OCI-LY3 (cell line): ENCODE measurements around the gene KIF6.

ENCODE experiments used
- H2AFZ ChIP-seq: fragments of 200-600, 300-600 bp; shearing (Covaris generic); 2 replicates; pipeline ENCODE4 v1.6.0; 2014; ENCODE audit warnings: antibody characterized with exemption, low read depth, low read length
- H3K27ac ChIP-seq: fragments of 200-600, 300-600 bp; sonication (generic); 2 replicates; pipeline ENCODE4 v1.5.1; 2014; ENCODE audit warnings: mild to moderate bottlenecking, low read length, moderate library complexity, mixed read lengths
- H3K27me3 ChIP-seq: fragments of 200-600, 300-600 bp; sonication (generic); 2 replicates; pipeline ENCODE4 v1.6.1; 2014; ENCODE audit warnings: low read depth, low read length, mixed read lengths
- H3K36me3 ChIP-seq: fragments of 200-600, 300-600 bp; sonication (generic); replicated peaks from 2 replicates; pipeline ENCODE3; 2014; ENCODE audit warnings: low read depth, low read length, mixed read lengths
- H3K4me1 ChIP-seq: fragments of 300-600, 200-600 bp; sonication (generic); 2 replicates; pipeline ENCODE4 v1.6.1; 2014; ENCODE audit warnings: low read length, mixed read lengths
- H3K4me2 ChIP-seq: fragments of 200-600, 300-600 bp; sonication (generic); 2 replicates; pipeline ENCODE4 v1.6.1; 2014; ENCODE audit warnings: low read length, mixed read lengths
- H3K4me3 ChIP-seq: fragments of 300-600, 200-600 bp; sonication (generic); 2 replicates; pipeline ENCODE4 v1.5.1; 2014; ENCODE audit warnings: antibody characterized with exemption, mild to moderate bottlenecking, low read length, moderate library complexity
- H3K79me2 ChIP-seq: fragments of 300-600, 200-600 bp; shearing (Covaris generic); 2 replicates; pipeline ENCODE4 v1.6.1; 2014; ENCODE audit warnings: mild to moderate bottlenecking, low read length, mixed read lengths
- H3K9ac ChIP-seq: fragments of 300-600, 200-600 bp; shearing (Covaris generic); 2 replicates; pipeline ENCODE4 v1.6.0; 2014; ENCODE audit warnings: mild to moderate bottlenecking, low read length, moderate library complexity
- H3K9me3 ChIP-seq: fragments of 200-600, 300-600 bp; shearing (Covaris generic); 2 replicates; pipeline ENCODE4 v1.6.1; 2014; ENCODE audit warnings: low read length, mixed read lengths; ENCODE audit not compliant: insufficient read depth
- H4K20me1 ChIP-seq: fragments of 200-600, 300-600 bp; sonication (generic); 2 replicates; pipeline ENCODE4 v1.6.1; 2016; ENCODE audit warnings: low read length, mixed read lengths; ENCODE audit not compliant: insufficient read depth
- CTCF ChIP-seq: fragments of 200-600, 300-600 bp; sonication (generic); IDR thresholded peaks from 2 replicates; pipeline ENCODE4 v1.5.1; 2014; ENCODE audit warnings: antibody characterized with exemption, low read length, low read depth
- EZH2phosphoT487 ChIP-seq: fragments of 200-600 bp; shearing (Covaris generic); IDR thresholded peaks from 2 replicates; pipeline ENCODE4 v1.6.1; 2018; ENCODE audit warnings: antibody characterized with exemption, mixed run types, low read depth

Gene KIF6

GRCh38 chr6:39587080-39587479 lies 138.1 kb downstream of the KIF6 start:
- Histone ChIP-seq H3K36me3 (no peaks in the 10 kb centered on the region), H3K79me2 (no peaks in the 10 kb centered on the region), H3K27ac (no peak overlapping the region), H2AFZ (no peak overlapping the region), H3K9ac (no peak overlapping the region), H3K4me1 (peaks cover 8% of the 10 kb centered on the region), H3K9me3 (no peaks in the 10 kb centered on the region), H3K4me3 (no peak overlapping the region), H3K27me3 (no peaks in the 10 kb centered on the region), H3K4me2 (no peak overlapping the region), H4K20me1 (no peaks in the 10 kb centered on the region)
- no peak for TF ChIP-seq EZH2phosphoT487
- TF ChIP-seq CTCF, result no peak

DNA sequence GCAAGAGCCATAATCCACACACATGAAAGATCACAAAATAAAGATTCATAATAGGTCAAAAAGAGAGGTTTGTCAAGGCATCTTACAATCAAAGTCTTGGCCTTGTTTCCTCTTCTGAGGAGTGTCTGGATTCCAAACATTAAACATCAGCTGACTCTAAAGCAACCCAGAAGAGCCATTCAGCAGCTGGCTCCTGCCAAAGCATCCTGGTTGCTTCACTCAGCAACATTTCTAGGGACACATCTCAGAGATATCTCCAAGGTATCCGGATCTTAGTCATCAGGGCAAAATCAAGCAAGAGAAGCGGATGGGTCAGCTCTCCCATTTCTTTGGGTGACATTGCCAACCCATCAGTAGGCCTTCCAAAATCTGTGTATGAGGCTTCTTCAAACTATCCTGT lies 139.6 kb downstream of the KIF6 start:
- no peak for TF ChIP-seq CTCF
- no peak for TF ChIP-seq EZH2phosphoT487

DNA sequence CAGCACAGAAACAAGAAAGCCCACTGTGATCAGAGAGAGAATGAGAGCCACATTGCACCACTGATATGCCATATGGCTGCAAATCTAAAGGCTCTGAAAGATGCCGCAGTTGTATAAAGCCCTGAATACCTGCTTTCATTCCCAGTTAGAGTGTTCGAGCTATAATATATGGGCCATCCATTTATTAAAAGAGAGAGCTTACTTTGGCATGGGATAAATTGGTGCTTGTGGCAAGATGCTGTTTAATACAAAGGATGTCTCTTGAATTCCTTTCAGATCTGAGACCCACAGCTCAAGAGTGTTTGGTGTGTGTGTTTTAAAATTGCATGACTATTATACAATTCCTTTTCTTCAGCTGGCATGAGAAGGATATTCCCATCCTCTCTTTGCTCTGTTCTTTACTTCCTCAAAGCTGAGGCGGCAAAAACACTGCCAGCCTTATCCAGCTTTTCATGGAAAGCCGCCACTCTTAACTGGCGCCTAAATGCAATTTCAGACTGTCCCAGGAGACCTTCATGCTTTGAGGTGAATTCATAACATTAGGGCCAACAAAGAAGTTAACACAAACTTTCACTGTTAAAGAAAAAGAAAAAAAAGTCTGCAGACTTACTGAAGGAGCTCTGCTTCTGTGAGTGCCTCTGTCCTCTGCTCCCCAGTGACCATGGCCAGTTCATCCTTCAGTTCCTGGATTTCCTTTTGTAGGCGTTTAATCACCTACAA lies 147.6 kb downstream of the KIF6 start:
- H3K4me2 ChIP-seq, result no peak overlapping the region
- no peaks in the 10 kb centered on the region for H3K4me1 ChIP-seq
- TF ChIP-seq CTCF (no peak), EZH2phosphoT487 (no peak)
- no peak overlapping the region for H3K4me3 ChIP-seq
- H3K79me2 ChIP-seq, result no peaks in the 10 kb centered on the region
- H3K27me3 ChIP-seq, result no peaks in the 10 kb centered on the region
- no peak overlapping the region for H3K27ac ChIP-seq
- H3K9me3 ChIP-seq, result no peaks in the 10 kb centered on the region
- H4K20me1 ChIP-seq, result no peaks in the 10 kb centered on the region
- H3K9ac ChIP-seq, result no peak overlapping the region
- H3K36me3 ChIP-seq, result no peaks in the 10 kb centered on the region
- H2AFZ ChIP-seq, result no peak overlapping the region

More for the DNA sequence above, 139.6 kb downstream of the KIF6 start:
- Histone ChIP-seq H2AFZ (no peak overlapping the region), H3K36me3 (no peaks in the 10 kb centered on the region), H4K20me1 (no peaks in the 10 kb centered on the region), H3K4me2 (no peak overlapping the region), H3K27ac (no peak overlapping the region), H3K79me2 (no peaks in the 10 kb centered on the region), H3K9me3 (no peaks in the 10 kb centered on the region), H3K9ac (no peak overlapping the region), H3K4me3 (no peak overlapping the region), H3K27me3 (no peaks in the 10 kb centered on the region), H3K4me1 (peaks cover 8% of the 10 kb centered on the region)

- no peaks in the 10 kb centered on the region for H3K79me2 ChIP-seq
- no peak overlapping the region for H3K9ac ChIP-seq
- no peak overlapping the region for H3K27ac ChIP-seq
- H3K4me1 ChIP-seq, result no peaks in the 10 kb centered on the region
- H3K27me3 ChIP-seq, result no peaks in the 10 kb centered on the region
- no peaks in the 10 kb centered on the region for H3K36me3 ChIP-seq
- no peak overlapping the region for H3K4me2 ChIP-seq
- no peak overlapping the region for H2AFZ ChIP-seq
- H4K20me1 ChIP-seq, result no peaks in the 10 kb centered on the region
- H3K4me3 ChIP-seq, result no peak overlapping the region
- no peaks in the 10 kb centered on the region for H3K9me3 ChIP-seq
- TF ChIP-seq EZH2phosphoT487, result no peak
- TF ChIP-seq CTCF, result no peak
These were observed 148.5 kb downstream of the KIF6 start for GRCh38 chr6:39576556-39577303.
